RKO (cell line): ENCODE results near the gene PSORS1C2.
"Not testable (repeated sequence)": the region's sequence is repeated elsewhere in the genome, so short reads cannot be mapped to it uniquely, and the experiment has no call there.

Experiments used
- DNase-seq: peaks from one replicate; pipeline ENCODE4 v3.0.0-alpha.2; 2016; ENCODE audit warnings: low spot score

Gene PSORS1C2

GRCh38 chr6:31165986-31166385, 27.1 kb upstream of the PSORS1C2 start:
- DNase-seq = no peak

DNA sequence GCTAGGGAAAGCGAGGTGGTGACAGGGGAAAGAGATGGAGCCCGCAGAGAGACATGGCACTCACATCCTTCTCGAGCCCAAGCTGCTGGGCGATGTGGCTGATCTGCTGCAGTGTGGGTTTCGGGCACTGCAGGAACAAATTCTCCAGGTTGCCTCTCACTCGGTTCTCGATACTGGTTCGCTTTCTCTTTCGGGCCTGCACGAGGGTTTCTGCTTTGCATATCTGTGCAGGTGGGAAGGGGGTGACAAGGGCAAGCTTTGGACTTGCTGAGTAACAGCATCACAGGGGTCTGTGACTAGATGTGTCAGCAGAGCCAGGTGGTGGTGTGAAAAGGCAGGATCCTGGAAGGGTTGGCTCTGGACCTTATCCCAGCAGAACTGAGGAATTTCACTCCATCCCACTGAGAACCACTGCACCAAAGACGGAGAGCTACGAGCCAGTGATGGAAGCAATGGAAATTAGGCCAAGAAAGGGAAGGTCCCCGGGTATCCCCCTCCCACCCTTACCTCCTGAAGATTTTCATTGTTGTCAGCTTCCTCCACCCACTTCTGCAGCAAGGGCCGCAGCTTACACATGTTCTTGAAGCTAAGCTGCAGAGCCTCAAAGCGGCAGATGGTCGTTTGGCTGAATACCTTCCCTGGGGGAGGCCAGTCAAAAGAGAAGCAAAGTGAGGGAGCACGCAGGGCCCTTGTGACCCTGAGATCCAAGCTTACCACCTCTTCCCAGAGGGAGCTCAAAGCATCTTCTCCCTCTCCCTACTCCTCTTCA, 26.4 kb upstream of the PSORS1C2 start:
- DNase-seq = not testable (repeated sequence)

GRCh38 chr6:31164475-31165063, 25.7 kb upstream of the PSORS1C2 start:
- DNase-seq = not testable (repeated sequence)

DNA sequence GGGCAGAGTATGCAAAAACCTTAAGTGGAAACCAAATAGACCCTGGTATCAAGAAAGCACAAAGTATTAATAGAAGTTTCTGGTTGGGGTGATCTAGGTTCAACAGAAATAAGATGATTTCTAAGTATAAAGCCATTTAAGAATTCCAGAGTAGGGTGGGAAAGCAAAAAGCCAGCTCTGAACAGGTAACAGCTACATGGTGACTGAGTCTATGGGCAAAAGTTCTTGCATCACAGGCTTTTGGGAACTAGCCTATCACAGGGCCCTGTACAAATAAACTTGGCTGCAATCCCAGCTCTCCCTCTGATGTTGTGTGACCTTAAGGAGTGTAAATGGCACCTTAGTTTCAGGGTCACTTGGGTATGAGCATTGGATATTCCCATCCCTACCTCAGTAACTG, 25.1 kb upstream of the PSORS1C2 start:
- no peak for DNase-seq

GRCh38 chr6:31162463-31163165, 23.7 kb upstream of the PSORS1C2 start:
- DNase-seq = no peak

- DNase-seq = no peak
These were observed 22.6 kb upstream of the PSORS1C2 start for GRCh38 chr6:31161216-31162126.

- peak; percentile 68 for DNase-seq
These were observed 20.3 kb upstream of the PSORS1C2 start for GRCh38 chr6:31158863-31159855.

DNA sequence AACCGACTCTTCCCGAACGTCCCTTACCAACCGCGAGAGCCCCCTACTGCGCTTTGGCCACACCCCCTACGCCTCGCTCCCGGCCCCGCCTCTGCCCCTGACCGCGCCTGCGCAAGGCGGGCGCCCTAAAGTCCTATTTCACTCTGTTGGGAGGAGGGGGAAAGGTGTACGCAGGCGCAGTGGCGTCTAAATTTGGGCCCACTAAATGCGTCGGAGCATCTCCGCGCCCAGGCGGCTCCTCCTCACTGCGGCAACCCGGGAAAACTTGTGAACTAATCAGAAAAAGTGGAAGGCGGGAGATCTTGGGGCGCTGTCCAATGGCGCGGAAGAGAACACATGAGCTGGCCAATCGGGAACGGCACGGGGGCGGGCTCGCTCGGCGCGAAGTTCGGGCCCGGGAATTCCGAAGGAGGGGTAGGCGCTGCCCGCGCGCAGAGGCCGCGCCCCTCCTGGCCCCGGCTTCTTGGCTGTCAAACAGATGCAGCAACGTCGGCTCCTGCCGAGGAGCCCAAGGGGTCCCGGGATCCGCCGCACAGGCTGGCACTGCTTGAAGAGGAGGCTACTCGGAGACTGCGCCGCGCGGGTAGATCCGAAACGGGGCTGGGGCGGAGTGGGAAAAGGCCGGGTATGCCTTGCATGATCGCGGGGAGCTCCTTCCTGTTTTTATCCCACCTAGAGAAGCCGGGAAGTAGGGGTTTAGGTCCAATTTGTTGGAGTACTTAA, 19.4 kb upstream of the PSORS1C2 start, which contains the start of gene TCF19:
Gene TCF19, plus strand, starts transcription at position 450 of the 723 bp plus-strand sequence. CDS start 881 bp downstream, outside the sequence.
- DNase-seq = peak; percentile 99

DNA sequence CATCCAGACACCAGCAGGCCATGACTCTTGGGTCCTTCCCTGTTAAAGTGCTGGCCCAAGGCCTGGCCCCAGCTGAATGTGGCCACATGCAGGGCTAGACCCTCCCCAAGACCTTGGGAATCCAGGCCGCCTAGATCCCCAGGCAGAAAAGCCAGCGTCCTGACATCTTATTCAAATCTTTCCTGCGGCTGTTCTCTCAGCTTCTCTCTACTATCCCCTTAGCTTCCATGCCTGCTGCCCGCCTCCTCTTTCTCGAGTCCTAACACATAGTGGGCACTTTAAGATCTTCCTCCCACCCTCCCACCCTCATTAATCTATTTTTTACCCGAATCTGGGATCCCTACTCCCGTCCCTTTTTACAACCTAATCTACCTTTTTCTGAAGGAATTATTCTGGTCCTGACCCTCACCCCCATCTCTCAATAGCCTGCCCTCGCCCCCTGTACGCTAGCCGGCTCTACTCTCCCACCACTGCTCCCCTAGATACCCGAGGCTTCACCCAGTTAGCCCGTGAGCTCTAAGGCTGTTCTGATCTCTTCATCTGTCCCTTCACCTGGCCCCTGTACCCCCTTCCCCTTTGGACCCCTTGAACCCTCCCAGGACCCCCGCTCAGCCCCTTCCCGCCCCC, 18.8 kb upstream of the PSORS1C2 start, which contains the start of gene CCHCR1:
Gene CCHCR1, minus strand, starts transcription at position 290 of the 627 bp plus-strand sequence. Its CDS starts 202 bp downstream, at position 88.
- DNase-seq = no peak

DNA sequence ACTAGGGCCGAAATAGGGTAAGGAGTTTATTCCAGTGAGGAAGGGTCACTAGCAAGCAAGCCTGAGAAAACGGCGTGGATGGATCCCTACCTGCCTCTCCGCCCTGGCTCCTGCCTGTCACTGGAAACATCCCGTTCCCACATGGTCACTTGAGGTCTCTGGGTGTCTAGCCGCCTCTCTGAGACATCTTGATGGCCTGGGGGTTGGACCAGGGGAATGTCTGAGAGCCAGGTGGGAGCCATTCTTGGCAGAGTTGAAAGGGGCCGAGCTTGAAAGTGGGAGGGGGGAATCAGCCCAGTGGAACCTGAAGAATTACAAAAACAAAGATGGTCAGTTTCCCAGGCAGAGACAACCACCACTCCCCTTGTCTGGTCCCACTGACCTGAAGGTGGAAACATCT, 17.8 kb upstream of the PSORS1C2 start:
- no peak for DNase-seq

DNA sequence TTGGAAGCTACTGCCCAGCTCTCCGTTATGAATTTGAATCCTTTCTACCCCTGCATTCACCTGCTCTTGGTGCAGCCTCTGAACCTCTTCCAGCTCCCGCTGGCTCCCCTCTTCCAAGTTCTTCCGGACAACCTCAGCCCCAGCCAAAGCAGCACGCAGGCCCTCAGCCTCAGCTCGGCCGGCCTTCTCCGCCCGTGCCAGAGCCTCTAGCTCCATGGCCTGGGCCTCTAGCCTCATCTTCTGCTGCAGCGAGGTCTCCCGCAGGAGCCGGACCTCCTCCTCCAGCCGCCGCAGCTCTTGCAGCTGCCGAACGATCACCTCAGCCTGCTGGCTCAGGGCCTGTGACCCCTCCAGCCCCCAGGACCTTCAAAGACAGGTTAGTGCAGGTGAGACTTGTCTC, 15.6 kb upstream of the PSORS1C2 start:
- DNase-seq = no peak

GRCh38 chr6:31152781-31153180, 13.9 kb upstream of the PSORS1C2 start:
- no peak for DNase-seq

DNA sequence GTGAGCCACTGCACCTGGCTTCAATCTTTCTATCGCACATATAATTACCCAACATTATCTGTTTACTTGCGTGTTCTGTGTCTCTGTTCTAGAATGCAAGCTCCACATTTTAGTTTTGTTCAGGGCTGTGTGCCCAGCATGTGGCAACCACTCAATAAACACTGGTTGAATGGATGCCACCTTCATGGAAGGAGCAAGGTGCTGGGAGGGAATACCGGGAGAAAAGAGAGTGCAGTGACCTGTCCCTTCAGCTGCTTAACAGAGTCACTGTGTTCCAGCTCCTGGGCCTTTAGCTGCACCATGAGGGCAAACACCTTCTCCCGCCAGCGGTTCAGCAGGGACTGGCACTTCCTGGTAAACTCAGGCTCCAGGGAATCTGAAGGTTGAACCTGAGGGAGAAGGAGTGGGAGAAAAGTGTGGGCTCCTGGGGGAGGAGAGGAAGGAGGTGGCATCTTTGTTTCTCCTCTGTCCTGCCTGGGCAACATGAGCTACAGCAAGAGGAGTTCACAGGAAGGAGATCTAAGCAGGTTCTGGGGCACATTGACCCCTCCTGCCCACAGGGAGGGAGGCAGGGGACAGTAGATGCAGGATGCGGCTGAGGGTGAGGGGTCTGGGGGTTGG, 11.1 kb upstream of the PSORS1C2 start:
- no peak for DNase-seq

DNA sequence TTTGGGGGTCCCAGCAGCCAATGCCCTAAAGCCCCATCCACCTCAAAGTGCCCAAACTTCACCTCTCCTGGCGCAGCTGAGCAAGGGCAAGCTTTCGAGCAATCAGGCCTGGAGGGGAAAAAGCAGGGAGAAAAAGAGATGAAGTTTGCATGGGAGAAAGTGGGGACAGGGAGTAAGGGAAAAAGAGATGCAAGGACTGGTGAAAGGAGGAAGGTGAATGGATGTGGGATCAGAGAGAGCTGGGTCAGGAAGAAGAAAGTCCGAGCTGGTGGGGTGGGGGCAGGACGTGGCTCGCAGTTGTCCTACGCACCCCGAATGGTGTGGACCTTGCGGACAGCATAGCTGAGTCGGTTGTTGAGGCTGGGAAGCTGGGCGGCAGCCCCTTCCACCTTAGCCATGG, 6.5 kb upstream of the PSORS1C2 start:
- DNase-seq = no peak

- no peak for DNase-seq
These were observed 6.1 kb upstream of the PSORS1C2 start for GRCh38 chr6:31144970-31145340.

DNA sequence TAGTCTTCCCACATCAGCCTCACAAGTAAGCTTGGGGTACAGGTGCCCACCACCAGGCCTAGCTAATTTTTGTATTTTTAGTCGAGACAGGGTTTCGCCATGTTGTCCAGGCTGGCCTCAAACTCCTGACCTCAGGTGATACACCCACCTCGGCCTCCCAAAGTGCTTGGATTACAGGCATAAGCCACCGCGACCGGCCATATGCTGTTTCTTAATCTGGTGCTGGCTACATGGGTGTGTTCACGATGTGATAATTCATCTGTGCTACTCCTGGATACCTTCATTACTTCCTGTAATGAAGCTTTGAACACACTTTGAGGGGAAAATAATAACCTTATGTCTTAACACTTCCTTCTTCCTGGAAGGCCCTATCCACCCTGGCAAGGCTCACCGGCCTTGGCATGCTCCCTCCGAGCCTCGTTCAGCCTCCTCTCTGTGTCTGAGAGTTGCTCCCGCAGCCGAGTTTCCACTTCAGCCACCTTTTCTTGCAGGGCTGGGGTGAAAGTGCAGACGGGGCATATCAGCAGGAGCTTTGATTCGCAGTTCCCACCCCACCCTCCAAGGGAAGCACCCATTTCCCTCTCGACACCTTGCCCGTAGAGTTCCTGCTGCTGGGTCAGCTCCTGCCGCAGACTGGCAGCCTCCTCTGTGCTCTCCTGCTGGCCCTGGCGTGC, 5.6 kb upstream of the PSORS1C2 start:
- no peak for DNase-seq

GRCh38 chr6:31143148-31143547, 4.3 kb upstream of the PSORS1C2 start:
- DNase-seq = no peak

- DNase-seq = no peak
These were observed 3.5 kb upstream of the PSORS1C2 start for GRCh38 chr6:31142361-31142761.
